Muscle layer of duodenum (tissue), 2 donors: ENCODE results near the gene LSAMP.

Experiments used
- H3K27ac ChIP-seq: one replicate; pipeline ENCODE4 v1.7.0; 2013; ENCODE audit warnings: mild to moderate bottlenecking, low read length
- H3K27me3 ChIP-seq: one replicate; pipeline ENCODE4 v1.7.0; 2013; ENCODE audit warnings: low read depth, mild to moderate bottlenecking, control low read depth, low read length
- H3K36me3 ChIP-seq, 2 donors: one replicate each; pipeline ENCODE4 v1.7.0; 2013; ENCODE audit warnings: low read length in 2 of 2, control low read depth in 1 of 2, mild to moderate bottlenecking in 1 of 2; ENCODE audit not compliant: insufficient read depth in 2 of 2, control insufficient read depth in 1 of 2
- H3K4me1 ChIP-seq, 2 donors: one replicate each; pipeline ENCODE4 v1.7.0; 2013; ENCODE audit warnings: low read length in 2 of 2, mild to moderate bottlenecking in 2 of 2, control low read depth in 1 of 2, moderate library complexity in 1 of 2; ENCODE audit not compliant: insufficient read depth in 2 of 2, control insufficient read depth in 1 of 2
- H3K4me3 ChIP-seq, 2 donors: one replicate each; pipeline ENCODE4 v1.7.0; 2013; ENCODE audit warnings: low read length in 2 of 2, low read depth in 1 of 2, mild to moderate bottlenecking in 1 of 2
- H3K9me3 ChIP-seq, 2 donors: one replicate each; pipeline ENCODE4 v1.7.0; 2013; ENCODE audit warnings: low read length in 2 of 2, control low read depth in 1 of 2, mild to moderate bottlenecking in 1 of 2; ENCODE audit not compliant: control insufficient read depth in 1 of 2
- donor health status: healthy.

LSAMP gene

DNA sequence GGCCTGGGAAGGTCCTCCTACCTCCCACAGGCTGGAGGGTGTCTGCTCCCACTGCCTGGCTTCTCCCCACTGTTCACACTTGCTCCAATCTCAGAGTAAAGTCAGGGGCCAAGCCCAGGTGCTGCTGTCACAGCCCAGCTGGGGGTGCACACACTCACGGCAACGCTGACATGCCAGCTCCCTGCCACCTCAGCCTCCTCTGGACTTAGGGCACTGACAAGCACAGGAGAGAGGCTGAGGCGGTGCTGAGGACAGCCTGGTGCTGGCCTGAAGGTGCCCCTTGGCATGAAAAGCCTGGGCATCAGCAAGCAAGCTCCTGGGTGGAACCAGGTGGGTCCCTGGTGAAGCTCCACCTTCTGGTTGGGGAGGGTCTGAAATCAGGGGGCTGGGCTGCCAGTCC lies 53.0 kb downstream of the LSAMP start:
- no peak overlapping the region for H3K4me3 ChIP-seq
- H3K27me3 ChIP-seq: no peaks in the 10 kb centered on the region
- no peaks in the 10 kb centered on the region for H3K4me1 ChIP-seq
- no peaks in the 10 kb centered on the region for H3K9me3 ChIP-seq
- no peaks in the 10 kb centered on the region for H3K36me3 ChIP-seq
- no peak overlapping the region for H3K27ac ChIP-seq

DNA sequence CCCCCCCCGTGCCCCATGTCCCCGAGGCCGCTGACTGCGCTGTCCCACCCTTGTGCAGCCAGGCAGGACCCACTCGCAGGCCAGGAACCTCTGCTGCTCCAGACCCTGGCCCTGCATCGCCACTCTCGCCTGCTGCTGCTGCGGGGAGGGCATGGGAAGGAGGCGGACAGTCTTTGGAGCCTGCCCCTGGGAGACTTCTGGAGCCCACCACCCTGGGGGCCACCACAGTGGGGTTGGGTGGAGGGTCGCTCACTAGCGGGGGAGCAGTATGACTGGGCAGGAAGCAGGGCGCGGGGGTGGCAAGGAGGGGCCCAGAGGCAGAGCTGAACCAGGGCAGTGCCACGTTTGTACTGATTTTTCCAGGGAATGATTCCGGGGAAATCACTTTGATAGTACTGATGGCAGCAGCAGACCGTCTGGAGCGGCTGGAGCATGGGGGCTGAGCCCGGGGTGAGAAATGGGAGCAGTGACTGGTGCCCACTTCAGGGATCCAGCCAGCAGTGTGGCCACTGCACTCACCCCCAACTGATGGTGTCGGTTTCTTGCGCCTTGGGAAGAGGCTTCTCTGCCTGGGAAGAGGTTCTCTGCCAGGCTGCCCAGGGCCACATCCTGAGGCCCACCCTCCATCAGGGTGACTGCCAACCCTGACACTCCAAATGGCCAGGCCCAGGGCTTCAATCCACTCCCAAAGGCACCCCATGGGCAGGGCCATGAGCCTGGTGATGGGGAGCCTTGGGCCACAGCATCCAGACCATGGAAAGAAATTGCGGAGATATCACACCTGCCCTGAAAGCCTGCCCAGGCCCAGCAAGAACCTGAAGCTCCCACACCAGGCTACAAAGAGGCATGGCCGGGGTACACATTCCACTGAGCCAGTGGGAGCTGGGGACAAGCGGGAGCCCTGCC lies 53.7 kb downstream of the LSAMP start:
- H3K36me3 ChIP-seq: no peaks in the 10 kb centered on the region
- H3K4me3 ChIP-seq: no peak overlapping the region
- H3K9me3 ChIP-seq: no peaks in the 10 kb centered on the region
- H3K27ac ChIP-seq: no peak overlapping the region
- H3K27me3 ChIP-seq: no peaks in the 10 kb centered on the region
- no peaks in the 10 kb centered on the region for H3K4me1 ChIP-seq

DNA sequence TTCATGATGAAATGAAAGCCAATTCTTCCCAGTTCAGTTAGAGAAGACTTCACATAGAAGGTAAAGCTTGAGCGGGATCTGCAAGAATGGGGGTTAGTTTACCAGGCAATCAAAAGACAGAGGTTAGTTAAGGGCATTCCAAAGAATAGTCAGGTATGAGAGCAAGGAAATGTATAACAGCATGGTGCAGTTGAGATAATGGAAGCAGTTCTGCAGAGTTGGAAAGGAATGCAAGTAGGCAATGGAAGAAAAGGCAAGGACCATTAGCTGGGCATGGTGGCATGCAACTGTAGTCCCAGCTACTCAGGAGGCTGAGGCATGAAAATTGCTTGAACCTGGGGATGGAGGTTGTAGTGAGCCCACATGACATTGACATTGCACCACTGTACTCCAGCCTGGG lies 55.0 kb downstream of the LSAMP start:
- H3K4me3 ChIP-seq: no peak overlapping the region
- H3K9me3 ChIP-seq: no peaks in the 10 kb centered on the region
- H3K36me3 ChIP-seq: no peaks in the 10 kb centered on the region
- no peaks in the 10 kb centered on the region for H3K4me1 ChIP-seq
- H3K27ac ChIP-seq: no peak overlapping the region
- no peaks in the 10 kb centered on the region for H3K27me3 ChIP-seq

DNA sequence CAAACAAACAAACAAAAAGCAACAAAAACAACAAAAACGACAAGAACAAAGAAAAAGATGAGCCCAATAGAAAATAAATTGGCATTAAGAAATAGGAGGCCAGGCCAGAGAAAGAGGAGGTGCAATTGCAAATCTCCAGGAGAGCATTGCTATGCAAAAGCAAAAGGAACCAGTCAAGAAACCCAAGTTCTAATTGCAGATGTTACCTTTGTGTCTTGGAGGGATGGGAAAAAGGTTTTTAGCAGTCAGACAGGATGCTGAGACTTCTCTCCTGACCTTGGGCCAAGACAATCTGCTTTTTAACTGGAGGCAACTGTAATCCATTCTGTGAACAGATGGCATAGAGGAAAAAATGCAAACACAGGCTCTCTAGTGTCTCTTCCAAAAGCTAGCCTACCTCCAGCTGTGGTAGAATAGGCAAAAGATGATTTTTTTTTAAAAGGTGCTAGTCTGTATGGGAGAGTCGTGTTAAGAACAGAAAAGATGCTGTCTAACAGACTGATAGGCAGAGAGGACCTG lies 56.4 kb downstream of the LSAMP start:
- Histone ChIP-seq H3K4me1 (no peaks in the 10 kb centered on the region), H3K9me3 (no peaks in the 10 kb centered on the region), H3K36me3 (no peaks in the 10 kb centered on the region), H3K27me3 (no peaks in the 10 kb centered on the region), H3K27ac (no peak overlapping the region), H3K4me3 (no peak overlapping the region)

DNA sequence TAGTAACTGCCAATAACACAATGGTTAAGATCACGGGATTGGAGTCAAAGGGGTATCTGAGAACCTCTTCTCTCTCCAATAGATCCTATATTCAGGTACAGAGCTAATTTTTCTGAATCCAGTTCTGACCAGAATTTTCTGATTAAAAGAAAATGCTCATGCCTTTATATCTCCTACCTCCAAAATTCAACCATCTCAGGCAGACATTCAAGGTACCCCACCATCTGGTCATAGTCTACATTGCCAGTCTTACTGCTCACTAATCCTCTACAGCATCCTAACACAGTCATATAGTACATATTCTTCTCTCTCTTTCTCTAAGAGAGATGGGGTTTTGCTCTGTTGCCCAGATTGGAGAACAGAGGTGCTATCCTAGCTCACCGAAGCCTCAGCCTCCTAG lies 59.1 kb downstream of the LSAMP start:
- no peak overlapping the region for H3K4me3 ChIP-seq
- H3K36me3 ChIP-seq: no peaks in the 10 kb centered on the region

DNA sequence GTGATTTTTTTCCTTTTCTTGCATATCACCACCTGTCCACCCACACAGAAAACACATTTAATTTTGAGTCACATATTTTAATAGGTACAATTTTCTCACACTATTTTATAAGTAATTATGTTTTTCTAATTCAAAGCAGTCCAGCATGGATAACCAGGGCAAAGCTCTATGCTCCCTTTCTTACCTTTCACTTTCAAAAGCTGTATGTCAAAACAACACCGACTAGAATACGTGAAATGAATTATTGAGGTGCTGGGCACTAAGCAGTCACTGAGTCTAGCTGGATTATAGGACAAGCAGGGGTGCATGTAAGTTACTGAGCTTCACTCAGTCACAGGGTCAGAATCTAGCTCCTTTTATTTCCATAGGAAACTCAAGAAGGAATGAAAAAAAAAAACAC lies 60.6 kb downstream of the LSAMP start:
- Histone ChIP-seq H3K27me3 (no peaks in the 10 kb centered on the region), H3K4me3 (no peak overlapping the region), H3K36me3 (no peaks in the 10 kb centered on the region), H3K4me1 (no peaks in the 10 kb centered on the region), H3K27ac (no peak overlapping the region), H3K9me3 (no peaks in the 10 kb centered on the region)

More for the DNA sequence above, 59.1 kb downstream of the LSAMP start:
- Histone ChIP-seq H3K9me3 (no peaks in the 10 kb centered on the region), H3K4me1 (no peaks in the 10 kb centered on the region), H3K27ac (no peak overlapping the region), H3K27me3 (no peaks in the 10 kb centered on the region)

DNA sequence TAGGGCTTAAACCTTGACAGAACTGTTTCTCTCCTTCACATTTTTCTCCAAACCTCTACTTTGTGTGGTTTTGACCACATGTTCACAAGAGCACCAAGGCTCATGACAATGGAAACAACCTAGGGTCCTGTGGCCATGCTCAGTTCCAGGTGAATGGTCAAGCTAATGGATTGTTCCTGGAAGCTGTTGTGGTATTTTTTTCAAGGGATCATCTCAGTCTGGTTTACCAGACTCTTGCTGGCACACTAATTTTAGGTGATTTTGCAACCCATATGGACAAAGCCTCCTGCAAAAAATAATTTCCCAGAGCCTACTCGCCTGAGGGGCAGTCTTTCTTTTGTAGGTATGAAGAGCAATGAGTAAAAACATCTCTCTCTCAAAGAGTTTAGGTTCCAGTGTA lies 67.2 kb downstream of the LSAMP start:
- Histone ChIP-seq H3K4me1 (no peaks in the 10 kb centered on the region), H3K36me3 (no peaks in the 10 kb centered on the region), H3K27me3 (no peaks in the 10 kb centered on the region), H3K9me3 (no peaks in the 10 kb centered on the region), H3K4me3 (no peak overlapping the region), H3K27ac (no peak overlapping the region)

DNA sequence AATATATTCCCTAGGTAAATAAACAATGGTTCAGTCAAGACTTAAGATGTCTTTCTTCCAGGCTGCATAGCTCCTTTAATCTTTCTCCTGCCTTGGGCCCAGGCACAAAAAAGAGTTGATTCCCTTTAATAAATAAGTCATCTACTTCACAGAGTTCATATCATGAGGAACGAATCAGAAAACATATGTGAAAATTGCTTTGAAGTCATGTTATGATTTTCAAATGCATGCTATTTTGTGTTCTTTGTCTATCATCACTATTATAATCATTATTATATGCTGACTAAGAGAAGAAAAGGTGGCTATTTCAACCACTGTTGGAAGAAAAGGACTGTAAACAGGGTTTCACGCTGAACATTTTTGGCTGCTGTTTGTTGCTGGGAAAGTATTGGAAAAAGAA lies 70.4 kb downstream of the LSAMP start:
- Histone ChIP-seq H3K4me3 (no peak overlapping the region), H3K4me1 (no peaks in the 10 kb centered on the region), H3K36me3 (no peaks in the 10 kb centered on the region), H3K9me3 (no peaks in the 10 kb centered on the region), H3K27ac (no peak overlapping the region), H3K27me3 (no peaks in the 10 kb centered on the region)

DNA sequence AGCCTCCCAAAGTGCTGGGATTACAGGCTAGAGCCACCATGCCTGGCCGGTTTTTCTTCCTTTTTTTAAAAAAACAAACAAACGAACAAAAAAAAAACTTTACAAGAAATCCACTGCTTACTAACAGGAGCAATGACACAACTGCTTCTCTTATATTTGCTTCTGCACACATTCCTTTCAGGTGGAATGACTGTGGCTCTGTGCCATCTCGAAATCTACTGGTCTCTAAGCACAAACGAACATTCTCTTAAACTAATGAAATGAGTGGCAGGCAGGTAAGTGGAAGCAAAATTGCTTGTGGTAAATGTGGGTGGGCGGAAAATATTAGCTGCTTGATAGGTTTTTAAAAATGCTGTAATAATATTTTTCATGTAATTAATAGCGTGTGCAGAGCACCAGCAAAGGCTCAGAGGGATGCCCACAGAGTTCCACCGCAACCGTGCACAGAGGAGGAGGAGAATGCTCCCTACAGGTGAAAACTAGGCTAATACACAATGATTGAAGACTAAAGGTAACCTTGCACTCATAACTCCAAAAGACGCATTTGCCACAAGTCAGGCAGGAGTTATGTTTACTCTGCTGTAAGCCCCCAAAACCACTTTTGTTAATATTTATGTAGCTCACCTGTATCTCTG lies 77.4 kb downstream of the LSAMP start:
- Histone ChIP-seq H3K4me3 (no peak overlapping the region), H3K36me3 (no peaks in the 10 kb centered on the region), H3K9me3 (no peaks in the 10 kb centered on the region)

DNA sequence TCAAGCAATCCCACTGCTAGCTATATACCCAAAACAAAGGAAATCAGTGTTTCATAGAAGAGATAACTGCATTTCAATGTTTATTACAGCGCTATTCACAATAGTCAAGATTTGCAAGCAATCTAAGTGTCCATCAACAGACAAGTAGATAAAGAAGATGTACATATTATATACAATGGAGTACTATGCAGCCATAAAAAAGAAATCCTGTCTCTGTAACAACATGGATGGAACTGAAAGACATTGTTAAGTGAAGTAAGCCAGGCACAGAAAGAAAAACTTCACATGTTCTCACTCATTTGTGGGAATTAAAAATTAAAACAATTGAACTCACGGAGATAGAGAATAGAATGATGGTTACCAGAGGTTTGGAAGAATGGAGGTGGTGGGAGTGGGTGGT lies 89.2 kb downstream of the LSAMP start:
- H3K27me3 ChIP-seq: no peaks in the 10 kb centered on the region
- H3K4me3 ChIP-seq: no peak overlapping the region
- H3K27ac ChIP-seq: no peak overlapping the region
- H3K36me3 ChIP-seq: no peaks in the 10 kb centered on the region
- H3K4me1 ChIP-seq: no peaks in the 10 kb centered on the region
- H3K9me3 ChIP-seq: no peaks in the 10 kb centered on the region

More for the DNA sequence above, 77.4 kb downstream of the LSAMP start:
- Histone ChIP-seq H3K27ac (no peak overlapping the region), H3K27me3 (no peaks in the 10 kb centered on the region), H3K4me1 (no peaks in the 10 kb centered on the region)

DNA sequence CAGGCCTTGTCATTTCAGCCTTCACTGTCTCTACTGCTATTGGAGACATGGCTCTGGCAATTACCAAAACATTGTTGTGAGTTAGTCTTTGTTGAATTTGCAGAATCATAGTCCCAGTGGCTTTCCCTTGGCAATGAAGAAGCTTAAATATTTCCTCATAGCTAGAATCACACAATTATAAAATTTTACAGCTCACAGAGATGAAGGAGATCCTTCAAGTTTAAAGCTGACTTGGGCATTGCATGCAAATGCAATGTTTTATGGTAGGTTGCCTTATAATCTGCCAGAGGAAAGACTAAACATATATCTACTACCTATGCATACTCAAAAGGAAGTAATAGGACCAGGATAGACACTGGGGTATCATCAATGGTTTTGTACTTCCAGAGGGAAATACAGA lies 90.9 kb downstream of the LSAMP start:
- Histone ChIP-seq H3K27ac (no peak overlapping the region), H3K27me3 (no peaks in the 10 kb centered on the region), H3K36me3 (no peaks in the 10 kb centered on the region), H3K9me3 (no peaks in the 10 kb centered on the region), H3K4me3 (no peak overlapping the region), H3K4me1 (no peaks in the 10 kb centered on the region)
